ENCODE results near the gene NUDT8.

NUDT8 gene

DNA sequence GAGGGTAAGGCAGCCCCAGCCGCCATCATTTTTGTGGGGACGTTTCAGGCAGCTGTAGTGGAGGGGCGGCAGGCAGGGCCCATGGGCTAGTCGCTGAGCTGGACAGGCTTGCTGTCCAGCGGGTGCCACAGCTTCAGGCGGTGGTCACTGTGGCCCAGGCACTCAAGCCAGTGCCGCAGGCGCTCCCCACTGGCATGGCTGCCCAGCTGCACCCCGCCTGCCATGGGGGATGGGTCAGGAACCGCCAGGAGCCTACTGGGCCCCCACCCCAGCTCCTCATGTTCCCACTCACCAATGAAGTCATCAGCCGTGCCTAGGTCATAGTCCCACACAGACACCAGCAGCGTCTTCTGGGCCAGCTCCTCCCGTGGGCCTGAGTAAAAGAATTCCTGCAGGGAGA lies 17.0 kb downstream of the NUDT8 start:
- TF ChIP-seq, protein P1, sequence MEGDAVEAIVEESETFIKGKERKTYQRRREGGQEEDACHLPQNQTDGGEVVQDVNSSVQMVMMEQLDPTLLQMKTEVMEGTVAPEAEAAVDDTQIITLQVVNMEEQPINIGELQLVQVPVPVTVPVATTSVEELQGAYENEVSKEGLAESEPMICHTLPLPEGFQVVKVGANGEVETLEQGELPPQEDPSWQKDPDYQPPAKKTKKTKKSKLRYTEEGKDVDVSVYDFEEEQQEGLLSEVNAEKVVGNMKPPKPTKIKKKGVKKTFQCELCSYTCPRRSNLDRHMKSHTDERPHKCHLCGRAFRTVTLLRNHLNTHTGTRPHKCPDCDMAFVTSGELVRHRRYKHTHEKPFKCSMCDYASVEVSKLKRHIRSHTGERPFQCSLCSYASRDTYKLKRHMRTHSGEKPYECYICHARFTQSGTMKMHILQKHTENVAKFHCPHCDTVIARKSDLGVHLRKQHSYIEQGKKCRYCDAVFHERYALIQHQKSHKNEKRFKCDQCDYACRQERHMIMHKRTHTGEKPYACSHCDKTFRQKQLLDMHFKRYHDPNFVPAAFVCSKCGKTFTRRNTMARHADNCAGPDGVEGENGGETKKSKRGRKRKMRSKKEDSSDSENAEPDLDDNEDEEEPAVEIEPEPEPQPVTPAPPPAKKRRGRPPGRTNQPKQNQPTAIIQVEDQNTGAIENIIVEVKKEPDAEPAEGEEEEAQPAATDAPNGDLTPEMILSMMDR (IDR thresholded peaks at IDR 0.05; ENCODE audit: low read depth, low read length): no peak
- Histone ChIP-seq H3K4me3 (ENCODE audit: low read depth, low read length) (no peak overlapping the region), H3K4me1 (no peaks in the 10 kb centered on the region), H3K9me3 (no peaks in the 10 kb centered on the region), H3K27me3 (no peaks in the 10 kb centered on the region), H3K36me3 (peaks cover 34% of the 10 kb centered on the region)
- DNase-seq: no peak

DNA sequence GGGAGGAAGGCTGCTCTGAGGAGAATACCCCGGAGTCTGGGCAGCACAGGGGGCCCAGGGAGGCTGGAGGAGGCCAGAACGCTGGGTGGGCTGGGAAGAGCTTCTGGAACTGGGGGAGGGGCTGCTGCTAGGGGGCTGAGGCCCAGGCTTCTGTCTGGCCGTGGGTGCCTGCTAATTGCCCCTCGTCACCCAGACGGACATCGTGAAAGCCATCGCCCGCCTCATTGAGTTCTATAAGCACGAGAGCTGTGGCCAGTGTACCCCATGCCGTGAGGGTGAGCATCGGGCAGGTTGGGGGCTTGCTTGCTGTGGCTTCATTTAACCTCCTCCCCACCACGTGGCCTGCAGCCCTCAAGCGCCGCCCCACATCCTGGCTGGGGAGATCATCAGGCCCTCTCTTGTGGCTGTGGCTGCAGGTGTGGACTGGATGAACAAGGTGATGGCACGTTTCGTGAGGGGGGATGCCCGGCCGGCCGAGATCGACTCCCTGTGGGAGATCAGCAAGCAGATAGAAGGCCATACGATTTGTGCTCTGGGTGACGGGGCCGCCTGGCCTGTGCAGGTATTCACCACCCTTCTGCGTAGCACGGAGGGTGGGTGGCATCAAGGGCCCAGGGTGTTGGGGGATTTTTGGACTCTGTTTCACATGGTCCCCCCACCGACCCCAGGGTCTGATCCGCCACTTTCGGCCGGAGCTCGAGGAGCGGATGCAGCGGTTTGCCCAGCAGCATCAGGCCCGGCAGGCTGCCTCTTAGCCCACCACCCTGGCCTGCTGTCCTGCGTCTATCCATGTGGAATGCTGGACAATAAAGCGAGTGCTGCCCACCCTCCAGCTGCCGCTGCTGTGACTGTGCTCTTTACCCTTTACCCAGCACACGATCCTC lies 17.8 kb downstream of the NUDT8 start:
- H3K36me3 ChIP-seq: peaks cover 34% of the 10 kb centered on the region
- no peaks in the 10 kb centered on the region for H3K27me3 ChIP-seq
- DNase-seq: no peak
- TF ChIP-seq, protein P1 (IDR thresholded peaks at IDR 0.05; ENCODE audit: low read depth, low read length): no peak
- H3K4me3 ChIP-seq (ENCODE audit: low read depth, low read length): no peak overlapping the region
- H3K4me1 ChIP-seq: no peaks in the 10 kb centered on the region; the same call in 1 of the 2 replicates
- H3K9me3 ChIP-seq: no peaks in the 10 kb centered on the region

DNA sequence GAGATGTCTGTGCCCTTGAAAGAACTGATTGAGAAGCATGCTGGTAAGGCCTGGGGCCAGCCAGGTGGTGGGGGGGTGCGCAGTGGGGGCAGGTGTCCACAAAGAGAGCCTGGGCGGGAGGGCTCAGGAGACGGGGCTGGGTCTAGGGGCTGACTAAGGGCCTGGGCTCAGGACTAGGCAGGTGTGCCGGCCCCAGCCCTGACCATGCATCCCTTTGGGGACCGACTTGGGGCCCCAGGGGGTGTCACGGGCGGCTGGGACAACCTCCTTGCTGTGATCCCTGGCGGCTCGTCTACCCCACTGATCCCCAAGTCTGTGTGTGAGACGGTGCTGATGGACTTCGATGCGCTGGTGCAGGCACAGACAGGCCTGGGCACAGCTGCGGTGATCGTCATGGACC lies 18.6 kb downstream of the NUDT8 start:
- TF ChIP-seq, protein P1 (IDR thresholded peaks at IDR 0.05; ENCODE audit: low read depth, low read length): no peak
- DNase-seq: no peak
- H3K4me1 ChIP-seq: no peaks in the 10 kb centered on the region; the same call in 1 of the 2 replicates
- no peak overlapping the region for H3K4me3 ChIP-seq (ENCODE audit: low read depth, low read length)
- no peaks in the 10 kb centered on the region for H3K27me3 ChIP-seq
- H3K9me3 ChIP-seq: no peaks in the 10 kb centered on the region
- peaks cover 34% of the 10 kb centered on the region for H3K36me3 ChIP-seq

DNA sequence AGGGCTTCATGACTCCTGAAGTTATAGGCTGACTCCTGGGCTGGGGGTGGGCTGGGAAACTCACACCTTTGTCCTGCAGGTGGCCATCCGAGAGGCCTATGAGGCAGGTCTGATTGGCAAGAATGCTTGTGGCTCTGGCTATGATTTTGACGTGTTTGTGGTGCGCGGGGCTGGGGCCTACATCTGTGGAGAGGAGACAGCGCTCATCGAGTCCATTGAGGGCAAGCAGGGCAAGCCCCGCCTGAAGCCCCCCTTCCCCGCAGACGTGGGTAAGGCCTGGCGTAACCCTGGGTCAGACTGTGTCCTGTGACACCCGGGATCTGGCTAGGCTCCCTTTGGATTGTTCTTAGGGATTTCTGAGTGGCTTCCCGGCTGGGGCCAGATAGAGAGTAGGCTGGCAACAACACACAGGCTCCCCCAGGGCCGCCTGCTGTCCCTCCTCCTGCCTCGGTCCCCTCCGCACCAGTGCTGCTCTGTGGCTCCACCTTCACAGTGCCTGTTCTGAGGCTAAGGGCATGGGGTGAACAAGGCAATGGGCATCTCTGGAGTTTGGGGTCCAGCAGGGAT lies 19.4 kb downstream of the NUDT8 start:
- TF ChIP-seq, protein P1 (IDR thresholded peaks at IDR 0.05; ENCODE audit: low read depth, low read length): no peak
- DNase-seq: no peak
- Histone ChIP-seq H3K36me3 (peaks cover 34% of the 10 kb centered on the region), H3K4me3 (ENCODE audit: low read depth, low read length) (no peak overlapping the region), H3K27me3 (no peaks in the 10 kb centered on the region), H3K4me1 (no peaks in the 10 kb centered on the region; the same call in 1 of the 2 replicates), H3K9me3 (no peaks in the 10 kb centered on the region)

DNA sequence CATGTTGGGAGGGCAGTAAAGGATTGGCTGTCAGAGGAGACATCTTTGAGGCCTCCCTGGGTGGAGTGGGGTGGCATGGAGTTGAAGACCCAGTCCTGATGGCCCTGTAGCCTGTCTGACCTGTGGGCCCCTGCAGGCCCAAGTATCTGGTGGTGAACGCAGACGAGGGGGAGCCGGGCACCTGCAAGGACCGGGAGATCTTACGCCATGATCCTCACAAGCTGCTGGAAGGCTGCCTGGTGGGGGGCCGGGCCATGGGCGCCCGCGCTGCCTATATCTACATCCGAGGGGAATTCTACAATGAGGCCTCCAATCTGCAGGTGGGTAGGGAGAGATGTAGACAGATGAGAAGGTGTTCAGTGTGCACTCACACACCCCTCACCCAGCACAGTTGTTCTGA lies 20.4 kb downstream of the NUDT8 start:
- TF ChIP-seq, protein P1 (IDR thresholded peaks at IDR 0.05; ENCODE audit: low read depth, low read length): no peak
- Histone ChIP-seq H3K4me1 (no peaks in the 10 kb centered on the region; the same call in 1 of the 2 replicates), H3K36me3 (peaks cover 34% of the 10 kb centered on the region), H3K27me3 (no peaks in the 10 kb centered on the region), H3K9me3 (no peaks in the 10 kb centered on the region), H3K4me3 (ENCODE audit: low read depth, low read length) (no peak overlapping the region)
- DNase-seq: no peak

DNA sequence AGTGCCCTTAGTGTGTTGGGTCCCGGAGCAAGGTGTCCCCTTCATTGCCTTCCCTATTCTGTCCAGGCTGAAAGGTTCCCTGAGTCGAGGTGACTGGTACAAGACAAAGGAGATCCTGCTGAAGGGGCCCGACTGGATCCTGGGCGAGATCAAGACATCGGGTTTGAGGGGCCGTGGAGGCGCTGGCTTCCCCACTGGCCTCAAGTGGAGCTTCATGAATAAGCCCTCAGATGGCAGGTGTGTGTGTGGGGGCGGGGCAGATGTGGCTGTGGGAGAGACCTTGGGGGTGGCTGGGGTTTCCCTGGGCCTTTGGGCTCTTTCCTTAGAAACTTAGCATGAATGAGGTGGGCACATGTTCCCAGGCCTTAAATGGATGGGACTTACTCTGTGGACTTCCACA lies 21.3 kb downstream of the NUDT8 start:
- TF ChIP-seq, protein P1 (IDR thresholded peaks at IDR 0.05; ENCODE audit: low read depth, low read length): no peak
- Histone ChIP-seq H3K9me3 (no peaks in the 10 kb centered on the region), H3K27me3 (no peaks in the 10 kb centered on the region), H3K4me3 (ENCODE audit: low read depth, low read length) (no peak overlapping the region), H3K4me1 (no peaks in the 10 kb centered on the region; the same call in 1 of the 2 replicates), H3K36me3 (peaks cover 34% of the 10 kb centered on the region)
- no peak for DNase-seq
